DMS79 (cell line): ENCODE measurements around the gene VPS16.
"Not testable (repeated sequence)": the region's sequence is repeated elsewhere in the genome, so short reads cannot be mapped to it uniquely, and the experiment has no call there.

Experiments used
- DNase-seq: peaks from one replicate; lab custom pipeline; 2025; lab: John Stamatoyannopoulos, UW

Gene VPS16

GRCh38 chr20:2807019-2807418 is 33.5 kb upstream of the VPS16 start:
- DNase-seq, result no peak

DNA sequence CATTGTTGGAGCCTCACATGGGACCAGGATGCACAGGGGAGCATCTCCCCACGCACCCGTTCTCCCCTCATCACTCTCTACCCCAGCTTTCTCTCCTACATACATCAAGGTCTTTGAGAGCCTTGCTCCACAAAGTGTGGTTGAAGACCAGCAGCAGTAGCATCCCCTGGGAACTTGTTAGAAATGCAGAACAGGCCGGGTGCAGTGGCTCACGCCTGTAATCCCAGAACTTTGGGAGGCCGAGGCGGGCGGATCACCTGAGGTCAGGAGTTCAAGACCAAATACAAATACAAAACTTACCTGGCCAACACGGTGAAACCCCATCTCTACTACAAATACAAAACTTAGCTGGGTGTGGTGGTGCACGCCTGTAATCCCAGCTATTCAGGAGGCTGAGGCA is 32.6 kb upstream of the VPS16 start:
- DNase-seq, result not testable (repeated sequence)

DNA sequence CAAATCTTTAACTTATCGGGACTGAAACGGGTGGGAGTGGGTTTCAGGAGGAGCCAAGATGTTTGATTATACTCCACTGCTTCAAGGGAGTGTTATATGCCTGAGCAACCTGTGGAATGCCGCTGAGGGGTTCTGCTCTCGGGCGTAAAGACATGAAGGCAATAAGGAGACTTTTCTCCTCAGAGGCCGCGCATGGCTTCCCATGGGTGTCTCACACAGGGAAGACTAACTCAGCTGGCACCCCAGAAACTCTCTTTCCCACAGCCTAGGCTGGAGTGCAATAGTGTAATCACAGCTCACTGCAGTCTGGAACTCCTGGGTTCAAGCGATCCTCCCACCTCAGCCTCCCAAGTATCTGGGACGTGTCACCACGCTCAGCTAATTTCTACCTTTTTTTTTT is 30.9 kb upstream of the VPS16 start:
- no peak for DNase-seq

DNA sequence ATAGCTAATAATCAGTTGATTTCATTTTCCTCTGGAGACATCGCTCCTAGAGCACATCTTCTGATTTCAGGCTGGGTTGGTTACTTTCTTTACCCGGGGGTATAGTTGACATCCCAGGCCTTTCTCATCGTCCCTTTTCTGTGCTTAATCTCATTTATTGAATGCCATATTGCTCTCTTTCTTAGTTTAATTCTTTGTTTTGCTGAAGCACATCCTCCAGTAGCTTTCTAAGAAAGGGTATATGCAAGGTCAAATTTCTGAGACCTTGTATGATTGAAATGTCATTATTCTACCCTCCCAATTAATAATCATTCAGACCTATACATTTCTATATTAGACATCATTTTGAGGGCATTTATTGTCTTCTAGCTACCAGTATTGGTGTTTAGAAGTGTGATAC is 28.4 kb upstream of the VPS16 start:
- DNase-seq, result no peak

DNA sequence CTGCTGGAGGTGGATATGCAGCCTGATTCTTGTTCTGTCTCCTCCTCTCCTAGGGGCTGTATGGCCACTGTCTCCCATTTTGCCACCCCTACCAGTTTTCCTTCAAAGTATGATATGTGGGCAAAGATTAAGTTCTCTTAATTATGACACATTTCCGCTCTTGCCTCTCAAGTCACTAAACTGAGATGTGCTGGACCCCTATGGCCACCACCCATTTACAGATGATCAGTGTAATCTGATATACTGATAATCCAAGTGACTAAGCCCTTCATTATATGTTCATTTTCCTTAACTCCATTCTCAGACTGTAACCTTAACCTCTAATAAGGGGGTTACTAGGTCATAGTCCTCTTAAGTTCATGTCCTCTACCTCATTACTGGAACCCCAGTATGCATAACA is 26.5 kb upstream of the VPS16 start:
- no peak for DNase-seq

DNA sequence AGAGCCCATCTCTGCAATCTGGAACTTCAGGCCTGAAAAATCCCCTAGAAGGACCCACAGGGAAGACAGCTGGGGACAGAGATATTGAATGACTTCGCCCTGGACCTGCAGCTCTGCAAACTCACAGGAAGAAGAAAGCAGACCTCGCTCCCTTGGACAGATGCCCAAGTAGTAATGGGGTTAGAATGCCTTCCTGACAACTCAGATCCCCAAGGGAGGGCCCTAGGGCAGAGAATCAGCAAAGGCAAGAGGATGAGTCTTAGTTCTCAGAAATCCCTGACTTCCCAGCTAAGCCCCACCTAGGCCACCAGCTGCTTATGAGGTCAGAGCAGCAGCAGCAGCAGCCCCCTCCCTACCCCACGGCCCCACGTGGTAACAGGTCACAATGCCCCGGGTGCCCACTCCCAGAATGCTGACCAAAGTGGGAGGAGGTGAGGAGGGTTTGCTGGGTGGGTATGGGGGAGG is 25.9 kb upstream of the VPS16 start, which contains the start of gene C20orf141:
Gene C20orf141 (plus strand): TSS at position 401 of the 465 bp plus-strand sequence. CDS start 198 bp downstream, outside the sequence.
- DNase-seq, result no peak

GRCh38 chr20:2815242-2815900 is 25.2 kb upstream of the VPS16 start:
- no peak for DNase-seq

GRCh38 chr20:2816030-2816582 is 24.4 kb upstream of the VPS16 start, which contains the start of gene TMEM239:
Gene TMEM239 (plus strand): TSS chr20:2816364. CDS start chr20:2816555, 191 bp downstream.
- no peak for DNase-seq

- no peak for DNase-seq
Observed at GRCh38 chr20:2816583-2817340, 23.8 kb upstream of the VPS16 start.

DNA sequence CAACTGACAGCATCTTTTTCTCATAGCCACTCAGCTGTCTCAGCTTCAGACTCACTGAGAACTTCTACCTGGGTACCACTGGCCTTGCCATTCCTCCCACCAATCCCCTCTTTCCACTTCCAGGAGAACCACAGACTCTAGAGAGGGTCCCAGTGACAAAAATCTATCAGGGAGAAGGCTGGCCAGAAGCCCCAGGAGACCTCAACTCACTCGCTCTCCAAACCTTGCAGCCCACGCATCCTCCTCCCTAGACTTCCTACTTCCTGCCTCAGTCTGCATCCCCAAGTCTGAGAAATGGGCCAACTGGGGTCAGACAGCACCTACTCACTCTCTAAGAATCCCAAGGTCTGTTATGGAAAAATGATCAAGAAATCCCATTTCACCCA is 23.2 kb upstream of the VPS16 start:
- DNase-seq, result no peak

DNA sequence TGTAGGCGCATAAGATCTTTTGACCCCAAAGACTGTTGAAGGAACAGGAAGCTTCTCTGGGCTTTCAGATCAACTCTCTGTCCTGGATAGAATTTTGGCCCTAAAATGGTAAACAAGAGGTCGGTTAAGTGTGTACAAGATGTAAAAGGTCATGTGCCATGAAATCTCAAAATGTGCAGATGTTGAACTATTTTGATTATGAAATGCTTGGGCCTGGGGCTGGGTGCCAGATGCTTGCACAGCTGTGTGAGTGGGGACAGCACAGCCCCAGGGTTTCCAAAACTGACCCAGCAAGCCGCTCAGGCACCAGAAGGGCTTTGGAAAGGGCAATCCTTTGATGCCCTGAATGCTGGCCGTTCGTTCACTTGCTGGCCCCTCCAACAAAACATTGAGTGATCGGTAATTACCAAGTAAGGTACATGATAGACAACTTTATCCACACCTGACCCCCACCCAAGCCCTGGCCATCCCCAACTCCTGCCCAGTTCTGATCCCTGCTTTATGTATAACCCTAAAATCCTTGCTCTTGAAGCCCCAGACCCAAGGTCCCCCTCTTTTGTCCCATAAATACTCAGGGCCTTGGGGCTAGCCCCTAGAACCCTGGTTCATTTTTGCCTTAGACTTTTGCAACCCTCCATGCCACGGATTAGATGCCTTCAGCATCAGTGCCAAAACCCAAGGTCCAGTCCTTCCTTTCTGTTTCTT is 22.5 kb upstream of the VPS16 start:
- DNase-seq, result no peak

GRCh38 chr20:2820084-2820895 is 20.3 kb upstream of the VPS16 start:
- no peak for DNase-seq

DNA sequence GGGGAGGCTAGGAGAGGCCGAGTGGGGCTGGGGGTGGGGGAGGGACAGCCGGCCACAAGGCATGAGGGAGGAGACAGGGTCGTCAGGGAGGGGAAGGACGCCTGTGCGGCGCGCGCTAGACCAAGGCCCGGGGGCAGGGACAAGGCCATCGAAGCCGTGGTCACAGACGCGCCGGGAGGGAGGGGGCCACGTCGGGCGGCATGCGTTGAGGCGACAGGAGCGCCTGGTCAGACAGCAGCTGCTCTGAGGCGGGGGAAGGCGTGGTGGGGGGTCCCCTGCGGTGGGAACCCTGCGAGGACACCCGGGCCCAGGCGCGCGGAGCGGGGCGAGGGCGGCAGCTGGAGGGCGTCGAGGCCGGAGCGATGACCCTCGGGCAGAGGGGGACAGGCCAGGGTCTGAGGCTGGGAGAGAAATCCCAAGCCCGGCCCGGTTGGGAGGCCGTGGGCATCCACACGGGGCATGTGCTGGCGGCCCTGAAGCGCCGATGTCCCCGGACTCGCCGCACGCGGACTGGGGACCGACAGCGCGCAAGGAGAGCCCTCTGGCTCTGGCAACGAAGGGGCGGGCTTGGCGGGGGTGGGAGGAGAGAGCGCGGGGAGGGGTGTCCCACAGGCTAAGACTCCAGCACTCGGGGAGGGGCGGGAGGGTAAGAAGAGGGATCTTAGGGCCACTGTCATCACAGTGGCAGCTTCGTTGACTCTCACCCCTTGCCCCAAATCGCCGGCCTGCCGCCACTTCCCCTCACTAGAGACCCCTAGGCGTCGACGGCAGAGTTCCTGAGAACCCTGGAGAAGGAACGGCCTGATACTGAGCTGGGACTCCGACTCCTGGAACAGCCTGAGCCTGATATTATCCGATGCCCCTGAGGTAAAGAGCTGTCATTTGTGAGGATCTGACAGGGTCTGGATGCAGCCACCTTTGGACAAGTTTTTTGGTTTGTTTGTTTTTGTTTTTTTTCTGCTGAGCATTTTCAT is 19.4 kb upstream of the VPS16 start:
- no peak for DNase-seq

GRCh38 chr20:2822073-2822472 is 18.5 kb upstream of the VPS16 start:
- DNase-seq, result no peak

- DNase-seq, result no peak
Observed at GRCh38 chr20:2825761-2826160, 14.8 kb upstream of the VPS16 start.

DNA sequence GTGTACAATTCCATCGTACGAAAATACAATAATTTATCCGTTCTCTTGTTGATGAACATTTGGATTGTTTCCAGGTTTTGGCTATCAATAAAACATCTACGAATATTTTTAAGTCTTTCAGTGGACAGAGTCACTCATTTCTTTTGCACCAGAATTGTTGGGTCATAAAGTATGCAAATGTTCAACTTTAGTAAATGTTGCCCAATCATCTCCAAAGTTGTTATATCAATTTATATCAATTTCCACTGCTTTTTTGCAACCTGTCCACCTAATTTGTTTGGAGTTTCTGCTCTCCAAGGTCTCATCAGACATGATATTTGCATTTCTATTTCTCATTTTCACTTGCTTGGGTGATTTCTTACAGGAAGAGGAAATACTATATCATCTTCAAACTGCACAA is 13.9 kb upstream of the VPS16 start:
- DNase-seq, result no peak

DNA sequence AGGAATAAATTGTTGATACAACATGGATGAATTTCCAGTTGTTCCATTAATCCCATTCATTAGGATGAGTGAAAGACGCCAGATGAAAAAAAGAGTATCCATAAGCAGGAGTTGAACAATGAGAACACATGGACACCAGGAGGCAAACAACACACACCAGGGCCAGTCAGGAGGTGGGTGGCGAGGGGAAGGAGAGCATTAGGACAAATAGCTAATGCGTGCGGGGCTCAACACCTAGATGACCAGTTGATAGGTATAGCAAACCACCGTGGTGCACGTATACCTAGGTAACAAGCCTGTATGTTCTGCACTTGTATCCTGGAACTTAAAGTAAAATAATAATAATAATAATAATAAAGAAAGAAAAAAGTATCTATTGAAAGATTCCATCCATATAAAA is 11.2 kb upstream of the VPS16 start:
- no peak for DNase-seq

DNA sequence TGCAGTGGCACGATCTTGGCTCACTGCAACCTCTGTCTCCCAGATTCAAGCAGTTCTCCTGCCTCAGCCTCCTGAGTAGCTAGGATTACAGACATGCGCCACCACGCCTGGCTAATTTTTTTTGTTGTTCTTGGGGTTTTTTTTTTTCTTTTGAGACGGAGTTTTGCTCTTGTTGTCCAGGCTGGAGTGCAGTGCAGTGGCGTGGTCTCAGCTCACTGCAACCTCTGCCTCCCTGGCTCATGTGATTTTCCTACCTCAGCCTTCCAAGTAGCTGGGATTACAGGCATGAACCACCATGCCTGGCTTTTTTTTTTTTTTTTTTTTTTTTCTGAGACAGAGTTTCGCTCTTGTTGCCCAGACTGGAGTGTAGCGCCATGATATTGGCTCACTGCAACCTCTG is 9.3 kb upstream of the VPS16 start:
- not testable (repeated sequence) for DNase-seq

DNA sequence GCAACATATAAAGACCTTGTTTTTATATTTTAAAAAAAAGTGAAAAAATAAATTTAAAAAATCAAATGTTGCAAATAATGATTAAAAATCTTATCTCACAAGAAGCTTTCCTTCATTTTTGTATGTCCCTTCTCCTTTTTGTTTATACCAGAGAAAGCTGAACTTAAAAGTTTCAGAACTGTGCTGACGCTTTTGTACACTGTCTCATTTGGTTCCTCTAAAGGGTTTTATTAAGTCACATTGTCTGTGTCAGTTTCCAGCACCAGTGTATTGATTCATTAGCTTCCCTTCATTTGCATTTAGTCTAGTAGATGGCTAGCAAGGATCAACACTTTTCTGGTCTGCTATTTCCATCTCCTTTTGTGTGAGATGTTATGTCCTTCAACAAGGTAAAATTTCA is 6.8 kb upstream of the VPS16 start:
- DNase-seq, result no peak

- DNase-seq, result no peak
Observed at GRCh38 chr20:2834401-2835110, 6.0 kb upstream of the VPS16 start.
